Psoas muscle (tissue), 8 donors: Measurements from ENCODE around the gene OSTN. TPM values are rescaled to one million over a fixed set of nuclear protein-coding genes. Genes with fewer than 3 reads are reported as not detected.

Experiments
- ATAC-seq, 4 donors: fragments of 200-7000 bp; cut with Tn5 transposase; one replicate each; pipeline ENCODE4 v1.9.1; 2020; ENCODE audit warnings: moderate library complexity in 3 of 4, mild to moderate bottlenecking in 2 of 4
- DNase-seq, 2 donors: peaks; one replicate each; pipeline ENCODE4 v3.0.0-alpha.2; 2020
- H3K27ac ChIP-seq: fragments of 200-600 bp; one replicate; pipeline ENCODE4 v1.8.0; 2022
- H3K27me3 ChIP-seq, 3 donors: fragments of 200-600 bp in 1 of 3; one replicate each; pipeline versions ENCODE4 v1.6.1 to v1.8.0; 2013 to 2022; ENCODE audit warnings: low read length in 2 of 3, mild to moderate bottlenecking in 2 of 3, moderate library complexity in 1 of 3; ENCODE audit not compliant: insufficient read depth in 3 of 3
- H3K36me3 ChIP-seq, 2 donors: fragments of 200-600 bp in 1 of 2; one replicate each; pipeline versions ENCODE4 v1.6.1 to v1.8.0; 2013 to 2022; ENCODE audit warnings: low read depth in 1 of 2, mild to moderate bottlenecking in 1 of 2, moderate library complexity in 1 of 2; ENCODE audit not compliant: insufficient read depth in 1 of 2
- H3K4me1 ChIP-seq: fragments of 200-600 bp; one replicate; pipeline ENCODE4 v1.8.0; 2022
- H3K4me3 ChIP-seq: fragments of 200-600 bp; one replicate; pipeline ENCODE4 v1.8.0; 2022; ENCODE audit warnings: mild to moderate bottlenecking
- H3K9me3 ChIP-seq: fragments of 200-600 bp; one replicate; pipeline ENCODE4 v1.8.0; 2022
- CTCF ChIP-seq: fragments of 200-600 bp; IDR thresholded peaks from one replicate; pipeline ENCODE4 v1.8.0; 2022; ENCODE audit warnings: antibody characterized with exemption
- WGBS, 3 donors: extraction: QIAGEN DNeasy Blood & Tissue Kit; methylation state at CpG; one replicate each; pipeline versions ENCODE4 v1.1.6 to v1.1.7; 2013; 5-methylcytosine and 5-hydroxymethylcytosine counted together
- intact Hi-C, 2 donors: fragments of 100-400 bp; cut with DNase I; formaldehyde crosslinking; loops; one replicate each; pipeline versions ENCODE4 v1.11.0 to v1.14.2; 2022
- polyA plus RNA-seq, 3 donors: library from polyadenylated mRNA; stranded (reverse); fragments of 200-250 nt; gene quantifications; one replicate each; pipeline ENCODE4 v1.2.3, GENCODE V29; 2013
- total RNA-seq, 4 donors: library from RNA; stranded (reverse); fragmentation: NEBNext Ultra II Directional in 2 of 4; extraction: Animal tissue kit (Norgen Biotek cat#: 25700) in 2 of 4; gene quantifications; one replicate each; pipeline versions ENCODE4 v1.2.1 to v1.2.4, GENCODE V29; 2021 to 2023
- donor health status: healthy with polysubstance abuse.
- donor health status: DM: no; HTN: no; CAD: no; lungs with moderate emphysema.
- donor health status: Bipolar disorder and iron deficiency.
- donor health status: healthy.
- donor health status: DM: yes; HTN: yes; CAD: no.
- donor health status: DM: no; HTN: no; CAD: no.
- donor health status: DM: no; HTN: no; CAD: no.
- donor health status: DM: yes; HTN: yes; CAD: no.

The OSTN gene
- total and polyA plus RNA-seq, 7 donors, result 0.05 to 0.34 (median 0.16) TPM; not detected in 3

- WGBS, 3 donors, result 54 to 79% (median 71%) methylated on average over 4 of the region's 4 CpGs
- ATAC-seq, result no peak
- H3K9me3 ChIP-seq, result no peaks in the 10 kb centered on the region
- H3K4me1 ChIP-seq, result no peaks in the 10 kb centered on the region
- intact Hi-C loops, result loop anchor here in 1 of 2 donors (5.0 to 10.0 kb wide), 2 partner anchors 147 to 1569 kb away; no protein-coding TSS in a partner anchor
- H3K27me3 ChIP-seq, result no peaks in the 10 kb centered on the region
- DNase-seq, result no peak
- H3K4me3 ChIP-seq, result no peak overlapping the region
- no peak for TF ChIP-seq CTCF
- no peak overlapping the region for H3K27ac ChIP-seq
- no peaks in the 10 kb centered on the region for H3K36me3 ChIP-seq
Observed at GRCh38 chr3:191235331-191236314, 36.6 kb downstream of the OSTN start.

GRCh38 chr3:191236646-191237045, 37.6 kb downstream of the OSTN start:
- Histone ChIP-seq H3K4me1 (no peaks in the 10 kb centered on the region), H3K27ac (no peak overlapping the region), H3K4me3 (no peak overlapping the region), H3K27me3 (no peaks in the 10 kb centered on the region), H3K36me3 (no peaks in the 10 kb centered on the region), H3K9me3 (no peaks in the 10 kb centered on the region)
- intact Hi-C loops, result loop anchor here in 1 of 2 donors (5.0 to 10.0 kb wide), 2 partner anchors 146 to 1568 kb away; no protein-coding TSS in a partner anchor
- WGBS, 3 donors, result 61 to 65% (median 65%) methylated on average over 3 of the region's 3 CpGs
- ATAC-seq (no peak), DNase-seq (no peak)
- TF ChIP-seq CTCF, result no peak

DNA sequence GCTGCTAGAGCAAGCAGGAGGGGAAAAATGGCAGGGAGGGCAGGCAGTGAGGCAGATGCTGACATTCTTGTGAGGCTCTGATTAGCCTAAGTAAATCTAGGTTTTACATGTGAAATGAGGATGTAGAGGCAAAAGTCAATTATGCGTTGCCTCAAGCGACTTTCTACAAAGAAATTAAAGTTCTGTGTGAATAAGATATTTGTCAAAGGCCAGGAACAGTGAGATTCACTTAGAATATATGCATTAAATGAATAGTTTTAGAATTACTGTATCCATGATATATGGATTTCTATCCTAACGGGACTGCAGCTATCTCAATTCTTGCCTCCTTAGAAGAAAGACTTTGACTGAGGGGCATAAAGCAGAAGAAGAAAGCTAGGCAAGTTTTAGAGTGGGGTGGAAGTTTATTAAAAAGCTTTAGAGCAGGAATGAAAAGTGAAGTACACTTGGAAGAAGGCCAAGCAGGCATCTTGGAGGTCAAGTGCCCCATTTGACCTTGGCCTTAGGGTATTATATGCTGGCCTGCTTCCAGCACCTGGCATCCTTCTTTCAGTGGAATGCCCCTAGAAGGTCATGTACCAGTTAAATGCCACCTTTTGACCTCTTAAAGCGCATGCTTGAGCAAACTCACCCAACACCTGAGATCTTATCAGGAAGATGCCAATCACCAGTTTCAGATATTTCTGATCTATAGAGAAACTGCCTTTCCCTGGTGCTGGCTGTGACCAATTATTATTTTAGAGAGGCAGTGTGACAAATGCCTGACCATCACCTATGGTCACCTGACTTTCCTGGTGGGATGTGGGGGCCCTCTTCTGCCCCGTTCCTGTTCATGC, 38.2 kb downstream of the OSTN start:
- H3K4me3 ChIP-seq, result no peak overlapping the region
- intact Hi-C loops, result loop anchor here in 1 of 2 donors (5.0 to 10.0 kb wide), 2 partner anchors 145 to 1568 kb away; no protein-coding TSS in a partner anchor
- no peaks in the 10 kb centered on the region for H3K36me3 ChIP-seq
- H3K27ac ChIP-seq, result no peak overlapping the region
- no peak for ATAC-seq
- TF ChIP-seq CTCF, result no peak
- DNase-seq, result no peak
- H3K9me3 ChIP-seq, result no peaks in the 10 kb centered on the region
- H3K27me3 ChIP-seq, result no peaks in the 10 kb centered on the region
- 85 to 91% (median 87%) methylated on average over 5 of the region's 5 CpGs for WGBS, 3 donors
- no peaks in the 10 kb centered on the region for H3K4me1 ChIP-seq

GRCh38 chr3:191238321-191238817, 39.3 kb downstream of the OSTN start:
- Histone ChIP-seq H3K9me3 (no peaks in the 10 kb centered on the region), H3K36me3 (no peaks in the 10 kb centered on the region), H3K4me1 (no peaks in the 10 kb centered on the region), H3K27me3 (no peaks in the 10 kb centered on the region), H3K4me3 (no peak overlapping the region), H3K27ac (no peak overlapping the region)
- ATAC-seq (no peak), DNase-seq (no peak)
- intact Hi-C loops, result loop anchor here in 1 of 2 donors (5.0 to 10.0 kb wide), 2 partner anchors 144 to 1566 kb away; no protein-coding TSS in a partner anchor
- WGBS, 3 donors, result 60 to 68% (median 61%) methylated on average over 4 of the region's 4 CpGs
- no peak for TF ChIP-seq CTCF
